ENCODE measurements around the gene PAAF1.

DNA sequence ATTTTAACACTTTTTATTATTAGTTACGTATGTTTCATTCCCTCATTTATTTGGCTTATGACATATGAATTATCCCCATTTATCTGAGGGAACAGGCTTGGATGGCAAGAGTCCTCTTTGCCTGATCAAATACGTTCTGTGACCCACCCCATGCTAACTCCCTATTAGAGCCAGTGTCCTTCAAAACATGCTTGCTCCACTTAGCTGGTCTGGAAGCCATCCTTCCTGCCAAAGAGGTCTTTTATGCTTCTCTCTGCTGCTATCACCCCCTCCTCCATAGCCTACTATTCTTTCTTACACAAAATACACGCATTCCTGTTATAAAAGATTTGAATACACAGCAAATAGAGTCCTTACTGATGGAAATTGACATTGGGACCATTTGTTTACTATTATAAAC lies 6.5 kb upstream of the PAAF1 start:
- TF ChIP-seq POLR2A (IDR thresholded peaks at IDR 0.05) (no peak), POLR2AphosphoS5 (IDR thresholded peaks at IDR 0.05) (no peak)
- TF ChIP-seq, protein P1, sequence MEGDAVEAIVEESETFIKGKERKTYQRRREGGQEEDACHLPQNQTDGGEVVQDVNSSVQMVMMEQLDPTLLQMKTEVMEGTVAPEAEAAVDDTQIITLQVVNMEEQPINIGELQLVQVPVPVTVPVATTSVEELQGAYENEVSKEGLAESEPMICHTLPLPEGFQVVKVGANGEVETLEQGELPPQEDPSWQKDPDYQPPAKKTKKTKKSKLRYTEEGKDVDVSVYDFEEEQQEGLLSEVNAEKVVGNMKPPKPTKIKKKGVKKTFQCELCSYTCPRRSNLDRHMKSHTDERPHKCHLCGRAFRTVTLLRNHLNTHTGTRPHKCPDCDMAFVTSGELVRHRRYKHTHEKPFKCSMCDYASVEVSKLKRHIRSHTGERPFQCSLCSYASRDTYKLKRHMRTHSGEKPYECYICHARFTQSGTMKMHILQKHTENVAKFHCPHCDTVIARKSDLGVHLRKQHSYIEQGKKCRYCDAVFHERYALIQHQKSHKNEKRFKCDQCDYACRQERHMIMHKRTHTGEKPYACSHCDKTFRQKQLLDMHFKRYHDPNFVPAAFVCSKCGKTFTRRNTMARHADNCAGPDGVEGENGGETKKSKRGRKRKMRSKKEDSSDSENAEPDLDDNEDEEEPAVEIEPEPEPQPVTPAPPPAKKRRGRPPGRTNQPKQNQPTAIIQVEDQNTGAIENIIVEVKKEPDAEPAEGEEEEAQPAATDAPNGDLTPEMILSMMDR (IDR thresholded peaks at IDR 0.05) = no peak

Measured in transverse colon (tissue), 4 donors.